Activated CD8-positive, alpha-beta memory T cell treated with anti-CD3 and anti-CD28 coated beads for 1 hour (primary cell): ENCODE results near the gene RENBP.
A peak's percentile ranks its signal among the peaks of the same experiment; 100 is the strongest.

Experiments used
- DNase-seq, 2 donors: peaks; one replicate each; pipeline ENCODE4 v3.0.0-alpha.2; 2020; ENCODE audit warnings: low read depth in 1 of 2; ENCODE audit errors: extremely low read depth in 1 of 2

Gene RENBP

DNA sequence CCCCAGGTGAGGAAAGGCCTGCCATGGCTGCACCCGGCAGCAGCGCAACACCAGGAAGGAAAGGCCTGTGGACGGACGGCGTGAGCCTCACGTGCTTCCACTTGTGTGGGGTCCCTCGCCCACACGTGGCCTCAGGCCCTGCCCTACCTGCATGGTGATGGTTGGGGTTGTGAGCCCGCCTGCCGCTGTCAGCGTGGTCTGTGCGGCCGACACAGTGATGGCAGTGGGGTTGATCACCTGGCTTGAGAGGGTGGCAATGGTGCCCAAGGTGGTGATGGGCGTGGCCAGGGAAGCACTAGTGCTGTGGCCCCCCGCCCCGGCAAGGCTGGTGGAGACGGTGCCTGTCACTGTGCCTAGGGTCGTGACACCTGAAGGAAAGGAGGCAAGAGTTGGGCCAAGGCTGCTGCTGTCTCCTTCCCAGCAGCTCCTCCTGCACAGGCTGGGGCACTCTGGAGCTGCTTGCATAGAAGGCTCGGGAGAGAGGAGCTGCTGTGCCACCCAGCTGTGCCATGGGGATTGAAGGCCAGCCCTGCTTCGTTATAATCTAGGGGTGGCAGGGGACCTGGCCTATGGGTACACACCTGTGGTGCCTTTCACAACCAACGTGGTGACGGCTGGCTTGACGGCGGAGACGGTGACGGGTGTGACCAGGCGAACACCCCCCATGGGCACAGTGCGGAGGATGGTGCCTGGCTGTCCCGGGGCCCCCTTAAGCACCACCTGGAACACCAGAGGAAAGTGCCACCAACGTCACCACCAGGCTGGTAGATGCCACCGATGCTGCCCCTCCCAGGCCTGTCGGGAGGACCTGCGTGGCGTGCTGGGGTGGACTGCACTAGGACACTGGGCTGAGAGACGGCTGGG, 11.8 kb upstream of the RENBP start:
- DNase-seq = no peak

DNA sequence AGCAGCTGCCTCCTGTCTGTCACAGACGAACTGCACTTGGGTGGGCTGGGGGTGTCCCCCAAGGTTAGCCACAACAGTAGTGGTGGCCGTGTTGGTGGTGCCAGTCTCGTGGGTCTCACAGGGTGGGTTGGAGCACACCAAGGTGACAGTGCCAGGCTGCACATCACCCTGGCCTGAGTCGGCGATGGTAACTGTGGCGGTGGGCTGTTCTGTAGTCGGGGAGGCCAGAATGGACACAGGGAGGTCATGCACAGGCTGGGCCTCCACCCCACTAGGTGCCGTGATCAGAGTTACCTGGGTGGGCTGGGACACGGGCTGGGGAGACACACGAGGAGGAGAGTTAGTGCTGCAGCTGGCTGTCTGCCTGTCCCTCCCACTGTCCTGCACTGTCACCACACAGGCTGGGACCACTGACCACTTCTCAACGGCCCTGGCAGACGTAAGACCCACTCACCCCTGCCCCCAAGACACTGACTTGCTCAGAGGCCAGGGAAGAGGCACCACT, 10.8 kb upstream of the RENBP start:
- DNase-seq = no peak

GRCh38 chrX:153954558-153955227, 10.2 kb upstream of the RENBP start:
- no peak for DNase-seq

- DNase-seq = no peak
These were observed 9.6 kb upstream of the RENBP start for GRCh38 chrX:153953892-153954557.

DNA sequence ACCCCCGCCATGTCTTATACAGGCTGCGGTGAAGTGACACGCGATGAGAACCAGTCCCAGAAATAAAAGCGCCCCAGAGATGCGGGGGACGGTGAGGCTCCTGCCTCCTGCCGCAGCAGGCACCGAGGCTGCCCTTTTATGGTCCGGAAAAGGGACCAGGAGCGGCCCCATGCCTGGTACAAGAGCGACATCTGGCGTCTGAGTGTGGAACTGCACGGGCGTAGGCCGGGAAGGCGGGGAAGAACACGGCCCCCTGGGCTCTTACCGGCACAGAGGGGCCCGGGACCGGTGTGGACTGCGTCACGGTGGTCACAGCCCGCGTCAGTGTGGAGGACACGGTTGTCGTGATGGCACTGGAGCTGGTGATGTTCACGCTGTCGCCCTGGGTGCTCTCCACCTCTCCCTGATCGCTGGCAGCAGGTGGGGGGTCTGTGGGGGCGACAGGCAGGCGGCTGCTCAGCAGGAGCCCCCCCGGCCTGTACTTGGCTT, 8.9 kb upstream of the RENBP start:
- DNase-seq = peak; percentile 56 to 65

GRCh38 chrX:153952373-153953026, 8.1 kb upstream of the RENBP start:
- no peak for DNase-seq

GRCh38 chrX:153951683-153952372, 7.4 kb upstream of the RENBP start:
- no peak for DNase-seq

- DNase-seq = no peak
These were observed 5.7 kb upstream of the RENBP start for GRCh38 chrX:153950127-153950526.

GRCh38 chrX:153948847-153949805, 4.7 kb upstream of the RENBP start:
- no peak for DNase-seq

- DNase-seq = no peak
These were observed 3.6 kb upstream of the RENBP start for GRCh38 chrX:153948002-153948466.

- DNase-seq = peak; percentile 51 to 55
These were observed 2.7 kb upstream of the RENBP start for GRCh38 chrX:153947009-153947769.

- DNase-seq = no peak
These were observed 1.8 kb upstream of the RENBP start for GRCh38 chrX:153945956-153946943.

GRCh38 chrX:153944800-153945150, 332 bp upstream of the RENBP start:
- no peak for DNase-seq

GRCh38 chrX:153941336-153942252, 2.8 kb downstream of the RENBP start:
- no peak for DNase-seq

GRCh38 chrX:153939573-153939972, 4.9 kb downstream of the RENBP start:
- DNase-seq = no peak

DNA sequence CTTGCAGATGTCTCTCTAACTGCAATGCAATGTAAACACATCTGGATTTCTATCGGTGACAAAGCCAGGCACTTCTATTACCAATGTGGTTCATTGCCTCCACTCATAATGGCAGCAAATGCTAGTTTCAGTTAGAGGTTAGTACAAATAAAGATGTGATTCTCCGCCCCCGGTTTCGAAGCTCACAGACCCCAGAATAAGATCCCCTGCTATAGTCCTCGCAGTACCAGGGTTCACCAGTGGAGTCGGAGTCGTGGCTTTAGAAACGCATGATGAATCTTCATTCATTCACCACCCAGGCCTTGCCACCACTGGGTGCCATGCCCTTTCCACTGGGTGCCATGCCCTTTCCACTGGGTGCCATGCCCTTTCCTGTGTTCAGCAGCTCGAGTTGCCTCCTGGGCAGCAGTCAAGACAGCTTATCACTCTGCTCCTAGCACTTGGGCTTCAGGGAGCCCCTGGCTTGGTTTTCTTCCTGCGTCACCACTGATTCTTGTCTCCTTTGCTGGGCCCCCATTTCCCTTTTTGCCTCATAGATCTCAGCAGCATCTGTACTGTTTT, 6.1 kb downstream of the RENBP start:
- DNase-seq = no peak
